GM23248 (cell line): ENCODE measurements around the gene INO80C.

Experiments used
- EZH2 ChIP-seq: fragments of 200-600 bp; sonication (generic); IDR thresholded peaks from 2 replicates; pipeline ENCODE4 v1.6.1; 2018; ENCODE audit warnings: antibody characterized with exemption, mild to moderate bottlenecking; ENCODE audit not compliant: insufficient read depth, poor library complexity, severe bottlenecking
- EZH2phosphoT487 ChIP-seq: fragments of 200-600 bp; sonication (generic); IDR thresholded peaks from 2 replicates; pipeline ENCODE4 v1.6.1; 2018; ENCODE audit warnings: antibody characterized with exemption, moderate library complexity, mild to moderate bottlenecking, low read depth; ENCODE audit not compliant: insufficient read depth

- TF ChIP-seq EZH2 (no peak), EZH2phosphoT487 (no peak)
Measured at GRCh38 chr18:35470435-35470834, 27.3 kb downstream of the INO80C start.
